Liver (tissue), 9 donors: ENCODE results near the gene IPPK. TPM values are rescaled to one million over a fixed set of nuclear protein-coding genes. Genes with fewer than 3 reads are reported as not detected.

Source experiments
- DNase-seq: peaks from one replicate; pipeline ENCODE4 v3.0.0-alpha.2; 2017; ENCODE audit warnings: low spot score
- H3K27ac ChIP-seq, 2 donors: one replicate each; pipeline ENCODE4 v1.7.0; 2013; ENCODE audit warnings: inconsistent platforms in 2 of 2, low read length in 2 of 2, control low read depth in 1 of 2, low read depth in 1 of 2, mild to moderate bottlenecking in 1 of 2
- H3K27me3 ChIP-seq, 4 donors: one replicate each; pipeline versions ENCODE4 v1.6.1 to v1.7.0; 2013; ENCODE audit warnings: low read length in 3 of 4, inconsistent platforms in 1 of 4, mild to moderate bottlenecking in 1 of 4, moderate library complexity in 1 of 4; ENCODE audit not compliant: control insufficient read depth in 4 of 4, insufficient read depth in 4 of 4
- H3K36me3 ChIP-seq, 4 donors: one replicate each; pipeline versions ENCODE4 v1.6.1 to v1.7.0; 2013; ENCODE audit warnings: low read length in 3 of 4, mild to moderate bottlenecking in 3 of 4, low read depth in 1 of 4, moderate library complexity in 1 of 4; ENCODE audit not compliant: control insufficient read depth in 4 of 4, insufficient read depth in 3 of 4
- H3K4me1 ChIP-seq, 4 donors: one replicate each; pipeline versions ENCODE4 v1.6.1 to v1.7.0; 2013; ENCODE audit warnings: low read length in 3 of 4, mild to moderate bottlenecking in 3 of 4, moderate library complexity in 1 of 4; ENCODE audit not compliant: control insufficient read depth in 4 of 4, insufficient read depth in 4 of 4
- H3K4me3 ChIP-seq, 3 donors: one replicate each; pipeline versions ENCODE4 v1.6.1 to v1.7.0; 2013; ENCODE audit warnings: low read length in 3 of 3, control low read depth in 1 of 3, low read depth in 1 of 3, mild to moderate bottlenecking in 1 of 3
- H3K9ac ChIP-seq, 2 donors: one replicate each; pipeline ENCODE4 v1.7.0; 2013; ENCODE audit warnings: low read length in 2 of 2, mild to moderate bottlenecking in 2 of 2, moderate library complexity in 2 of 2, control low read depth in 1 of 2, low read depth in 1 of 2
- H3K9me3 ChIP-seq, 4 donors: one replicate each; pipeline versions ENCODE4 v1.6.1 to v1.7.0; 2013; ENCODE audit warnings: low read length in 3 of 4; ENCODE audit not compliant: control insufficient read depth in 4 of 4
- ATF3 ChIP-seq: IDR thresholded peaks from 2 replicates; pipeline ENCODE4 v1.6.1; 2016; ENCODE audit warnings: antibody characterized with exemption
- CTCF ChIP-seq: fragments of 150-350 bp; IDR thresholded peaks from 2 replicates; pipeline ENCODE4 v1.5.1; 2017; ENCODE audit warnings: improper control_type of control experiment, low read depth, low read length; ENCODE audit not compliant: missing input control
- EGR1 ChIP-seq, 2 donors: IDR thresholded peaks; 2 replicates each; pipeline ENCODE4 v1.6.1; 2016 to 2018; ENCODE audit warnings: antibody characterized with exemption in 2 of 2, low read depth in 2 of 2
- FOXA1 ChIP-seq: IDR thresholded peaks from 2 replicates; pipeline ENCODE4 v1.6.1; 2016; ENCODE audit warnings: antibody characterized with exemption
- FOXA2 ChIP-seq: IDR thresholded peaks from 2 replicates; pipeline ENCODE4 v1.6.1; 2016; ENCODE audit warnings: antibody characterized with exemption
- GABPA ChIP-seq, 2 donors: IDR thresholded peaks in 1 of 2; conservative IDR thresholded peaks in 1 of 2; 2 replicates each; pipeline ENCODE4 v1.6.1; 2016; ENCODE audit warnings: antibody characterized with exemption in 2 of 2, mild to moderate bottlenecking in 1 of 2, moderate library complexity in 1 of 2
- HNF4A ChIP-seq, 2 donors: conservative IDR thresholded peaks; 2 replicates each; pipeline ENCODE4 v1.6.1; 2016; ENCODE audit warnings: antibody characterized with exemption in 2 of 2, mild to moderate bottlenecking in 2 of 2
- HNF4G ChIP-seq: IDR thresholded peaks from 2 replicates; pipeline ENCODE4 v1.6.1; 2016; ENCODE audit warnings: antibody characterized with exemption
- JUND ChIP-seq, 2 donors: IDR thresholded peaks; 2 replicates each; pipeline ENCODE4 v1.6.1; 2016; ENCODE audit warnings: antibody characterized with exemption in 2 of 2
- MAX ChIP-seq: IDR thresholded peaks from 2 replicates; pipeline ENCODE4 v1.6.1; 2016; ENCODE audit warnings: antibody characterized with exemption
- NR2F2 ChIP-seq: IDR thresholded peaks from 2 replicates; pipeline ENCODE4 v1.6.1; 2016; ENCODE audit warnings: antibody characterized with exemption
- RAD21 ChIP-seq, 2 donors: IDR thresholded peaks; 2 replicates each; pipeline ENCODE4 v1.6.1; 2016; ENCODE audit warnings: antibody characterized with exemption in 2 of 2, mild to moderate bottlenecking in 2 of 2
- REST ChIP-seq: IDR thresholded peaks from 2 replicates; pipeline ENCODE4 v1.6.1; 2016; ENCODE audit warnings: antibody characterized with exemption, mild to moderate bottlenecking
- RXRA ChIP-seq, 2 donors: IDR thresholded peaks; 2 replicates each; pipeline ENCODE4 v1.6.1; 2017 to 2018; ENCODE audit warnings: antibody characterized with exemption in 2 of 2, mild to moderate bottlenecking in 1 of 2
- SP1 ChIP-seq: IDR thresholded peaks from 2 replicates; pipeline ENCODE4 v1.6.1; 2018; ENCODE audit warnings: antibody characterized with exemption, mild to moderate bottlenecking
- TAF1 ChIP-seq: conservative IDR thresholded peaks from 2 replicates; pipeline ENCODE4 v1.6.1; 2016; ENCODE audit warnings: antibody characterized with exemption, mild to moderate bottlenecking
- YY1 ChIP-seq: IDR thresholded peaks from 2 replicates; pipeline ENCODE4 v1.6.1; 2016; ENCODE audit warnings: antibody characterized with exemption, mild to moderate bottlenecking
- ZBTB33 ChIP-seq: IDR thresholded peaks from 2 replicates; pipeline ENCODE4 v1.6.1; 2016; ENCODE audit warnings: antibody characterized with exemption
- WGBS: extraction: QIAGEN DNeasy Blood & Tissue Kit; methylation state at CpG from one replicate; pipeline ENCODE4 v1.1.7; 2013; 5-methylcytosine and 5-hydroxymethylcytosine counted together
- polyA plus RNA-seq, 2 donors: library from polyadenylated mRNA; stranded (reverse) in 1 of 2; unstranded in 1 of 2; fragments of 200-250 nt in 1 of 2; fragments of >200 nt in 1 of 2; fragmentation: Nextera tagmentation in 1 of 2; extraction: Ambion mirVana in 1 of 2; gene quantifications; one replicate each; pipeline versions ENCODE4 v1.2.1 to v1.2.3, GENCODE V29; 2013 to 2015
- total RNA-seq, 2 donors: library from RNA; depleted of rRNA; stranded (reverse); fragments of >200 nt; gene quantifications; one replicate each; pipeline ENCODE4 v1.2.3, GENCODE V29; 2014
- donor health status: healthy.
- donor health status: healthy.
- donor health status: healthy.
- donor health status: healthy.
- donor health status: healthy.

Gene IPPK
- total and polyA plus RNA-seq, 4 donors: 2.1 to 5.9 (median 3.6) TPM

- Histone ChIP-seq H3K27ac (peak overlapping the region; percentile 38 to 75), H3K4me1 (peaks cover 11 to 35% (median 26%) of the 10 kb centered on the region in 4 donors), H3K27me3 (no peaks in the 10 kb centered on the region), H3K36me3 (peaks cover 0 to 2% (median 0%) of the 10 kb centered on the region in 4 donors), H3K9ac (no peak overlapping the region), H3K4me3 (no peak overlapping the region), H3K9me3 (no peaks in the 10 kb centered on the region)
- no peak for DNase-seq
- TF ChIP-seq HNF4A (conservative IDR thresholded peaks at IDR 0.05): no peak
- no peak for TF ChIP-seq ZBTB33
- TF ChIP-seq FOXA1: no peak
- TF ChIP-seq TAF1: no peak
- TF ChIP-seq ATF3: no peak
- no peak for TF ChIP-seq EGR1 (IDR thresholded peaks at IDR 0.05; ENCODE audit: low read depth in 2 of 2)
- no peak for TF ChIP-seq REST
- TF ChIP-seq JUND (IDR thresholded peaks at IDR 0.05): no peak
- no peak for TF ChIP-seq RXRA (IDR thresholded peaks at IDR 0.05)
- no peak for TF ChIP-seq RAD21 (IDR thresholded peaks at IDR 0.05)
- no peak for TF ChIP-seq HNF4G
- TF ChIP-seq YY1: no peak
- WGBS: 55% methylated on average over 6 of the region's 6 CpGs
Observed at GRCh38 chr9:92666236-92666635, 3.7 kb downstream of the IPPK start.

- 65% methylated on average over 3 of the region's 3 CpGs for WGBS
- Histone ChIP-seq H3K27ac (peak overlapping the region; percentile 38 to 75), H3K27me3 (no peaks in the 10 kb centered on the region), H3K9me3 (no peaks in the 10 kb centered on the region), H3K9ac (no peak overlapping the region), H3K4me3 (no peak overlapping the region), H3K4me1 (peaks cover 11 to 31% (median 22%) of the 10 kb centered on the region in 4 donors), H3K36me3 (peaks cover 0 to 2% (median 0%) of the 10 kb centered on the region in 4 donors)
- no peak for DNase-seq
- TF ChIP-seq EGR1 (IDR thresholded peaks at IDR 0.05; ENCODE audit: low read depth in 2 of 2): no peak
- TF ChIP-seq YY1: no peak
- TF ChIP-seq TAF1: no peak
- no peak for TF ChIP-seq RXRA (IDR thresholded peaks at IDR 0.05)
- no peak for TF ChIP-seq FOXA2
- TF ChIP-seq HNF4A (conservative IDR thresholded peaks at IDR 0.05): no peak
- TF ChIP-seq ATF3: no peak
- TF ChIP-seq GABPA (IDR thresholded peaks at IDR 0.05 in 1 of 2, conservative IDR thresholded peaks at IDR 0.05 in 1 of 2): no peak
- TF ChIP-seq JUND (IDR thresholded peaks at IDR 0.05): no peak
- TF ChIP-seq FOXA1: no peak
- no peak for TF ChIP-seq HNF4G
- no peak for TF ChIP-seq ZBTB33
- TF ChIP-seq REST: no peak
- TF ChIP-seq NR2F2: no peak
- TF ChIP-seq CTCF: no peak
- TF ChIP-seq SP1: no peak
- TF ChIP-seq MAX: no peak
Observed at GRCh38 chr9:92665836-92666235, 4.1 kb downstream of the IPPK start.
